HepG2 (cell line): Measurements from ENCODE around the gene MTA1. TPM values are rescaled to one million over a fixed set of nuclear protein-coding genes. Genes with fewer than 3 reads are reported as not detected.

Experiments
- ATAC-seq: fragments of 200-7000 bp; cut with Tn5 transposase; 3 replicates; pipeline ENCODE4 v1.9.1; 2020; ENCODE audit warnings: mild to moderate bottlenecking, moderate library complexity
- BruUV-seq: library from RNA; stranded (reverse); fragments of 400-500 nt; replicated peaks from 2 replicates; lab custom pipeline; 2021; lab: Mats Ljungman, UMichigan
- CTCF ChIA-PET: fragments of 300-600 bp; formaldehyde crosslinking; extraction: SDS; loops from one replicate; lab custom pipeline; 2021; ENCODE audit warnings: low total read pairs, inconsistent platforms, low intra/inter-chr PET ratio; lab: Yijun Ruan, JAX
- POLR2A ChIA-PET: fragments of 350-600 bp; sonication (Branson Sonifier 250); formaldehyde crosslinking; loops from one replicate; lab custom pipeline; 2020; ENCODE audit warnings: antibody characterized with exemption, inconsistent platforms; lab: Yijun Ruan, JAX
- DNase-seq: peaks from one replicate; pipeline ENCODE4 v3.0.0-alpha.2; 2015; ENCODE audit warnings: low spot score
- FAIRE-seq: peaks from 3 replicates; lab custom pipeline; 2011; peaks lifted over from hg19 to GRCh38; lab: Jason Lieb, UNC
- H2AFZ ChIP-seq: one replicate; pipeline ENCODE4 v1.6.1; 2011; ENCODE audit warnings: low read length, inconsistent platforms
- H3K27ac ChIP-seq: fragments of 300-600 bp; 3 replicates; pipeline ENCODE4 v1.8.0; 2011; ENCODE audit warnings: mixed run types, mild to moderate bottlenecking, mixed read lengths, low read length, inconsistent platforms; ENCODE audit not compliant: insufficient read depth; ENCODE audit errors: extremely low read length
- H3K27me3 ChIP-seq, 2 experiments: fragments of 200-600 bp in 1 of 2; 2 replicates in 1 of 2; 3 replicates in 1 of 2; pipeline versions ENCODE4 v1.6.0 to v1.8.0; 2011; ENCODE audit warnings: low read length in 2 of 2, mild to moderate bottlenecking in 2 of 2, moderate library complexity in 2 of 2, inconsistent platforms in 1 of 2; ENCODE audit not compliant: insufficient read depth in 2 of 2, control insufficient read depth in 1 of 2
- H3K36me3 ChIP-seq, 2 experiments: fragments of 200-600 bp in 1 of 2; replicated peaks in 1 of 2; 2 replicates in 1 of 2; 3 replicates in 1 of 2; pipeline versions ENCODE4 v1.5.1 to v1.8.0; 2011; ENCODE audit warnings: low read length in 2 of 2, inconsistent platforms in 1 of 2; ENCODE audit not compliant: insufficient read depth in 2 of 2, control insufficient read depth in 1 of 2
- H3K4me1 ChIP-seq: 2 replicates; pipeline ENCODE4 v1.5.1; 2012; ENCODE audit warnings: low read length, inconsistent platforms; ENCODE audit not compliant: insufficient read depth
- H3K4me2 ChIP-seq: 2 replicates; pipeline ENCODE4 v1.6.0; 2011; ENCODE audit warnings: low read depth, low read length, inconsistent platforms
- H3K4me3 ChIP-seq, 3 experiments: fragments of 200-600 bp in 1 of 3; sonication (generic), shearing (Covaris generic) in 1 of 3; replicated peaks in 1 of 3; 2 replicates each; pipeline ENCODE4 v1.5.1; 2011 to 2016; ENCODE audit warnings: low read length in 3 of 3, inconsistent platforms in 2 of 3, low read depth in 2 of 3, mild to moderate bottlenecking in 2 of 3, control low read depth in 1 of 3, mixed read lengths in 1 of 3; ENCODE audit not compliant: insufficient read depth in 1 of 3
- H3K79me2 ChIP-seq: one replicate; pipeline ENCODE4 v1.6.1; 2011; ENCODE audit warnings: low read length, inconsistent platforms; ENCODE audit not compliant: insufficient read depth
- H3K9ac ChIP-seq: 2 replicates; pipeline ENCODE4 v1.6.0; 2011; ENCODE audit warnings: mild to moderate bottlenecking, low read depth, low read length, inconsistent platforms; ENCODE audit not compliant: insufficient read depth
- H3K9me3 ChIP-seq: 2 replicates; pipeline ENCODE4 v1.5.1; 2012; ENCODE audit warnings: mild to moderate bottlenecking, low read length
- H4K20me1 ChIP-seq: 2 replicates; pipeline ENCODE4 v1.6.0; 2011; ENCODE audit warnings: inconsistent platforms, mild to moderate bottlenecking, low read length, moderate library complexity; ENCODE audit not compliant: insufficient read depth
- LRRFIP1 ChIP-seq: sonication (generic); formaldehyde crosslinking; conservative IDR thresholded peaks from 2 replicates; pipeline ENCODE4 v1.4.0; 2020; ENCODE audit warnings: missing genetic modification reagents
- NRL ChIP-seq: sonication (generic); formaldehyde crosslinking; IDR thresholded peaks from 2 replicates; pipeline ENCODE4 v1.5.0; 2020; ENCODE audit warnings: missing genetic modification reagents, mild to moderate bottlenecking, moderate library complexity, borderline replicate concordance
- ZNF576 ChIP-seq: sonication (generic); formaldehyde crosslinking; IDR thresholded peaks from 2 replicates; pipeline ENCODE4 v1.4.0; 2020; ENCODE audit warnings: mild to moderate bottlenecking, missing genetic modification reagents
- ZNF704 ChIP-seq: sonication (generic); formaldehyde crosslinking; IDR thresholded peaks from 2 replicates; pipeline ENCODE4 v1.8.1; 2023; ENCODE audit warnings: mild to moderate bottlenecking, inconsistent platforms, moderate library complexity, missing genetic modification reagents, borderline replicate concordance
- ZNF83 ChIP-seq: sonication (generic); formaldehyde crosslinking; IDR thresholded peaks from 2 replicates; pipeline ENCODE4 v1.4.0; 2020; ENCODE audit warnings: missing genetic modification reagents, mild to moderate bottlenecking, borderline replicate concordance
- WGBS: methylation state at CpG from one replicate; pipeline ENCODE4 v1.1.6; 2017; ENCODE audit warnings: low lambda C conversion rate; 5-methylcytosine and 5-hydroxymethylcytosine counted together
- in situ Hi-C: cut with HindIII; loops from 2 replicates; pipeline ENCODE4 v1.10.0; 2017; ENCODE audit warnings: low pct_unique_long_range_greater_than_20kb; ENCODE audit not compliant: extremely low pct_ligation_motif_present
- intact Hi-C: fragments of 100-400 bp; cut with micrococcal nuclease; formaldehyde crosslinking; loops from one replicate; pipeline ENCODE4 v1.10.0; 2022; ENCODE audit not compliant: unreplicated experiment
- polyA plus RNA-seq, 8 experiments: library from polyadenylated mRNA; depleted of rRNA in 3 of 8; stranded (reverse) in 7 of 8; unstranded in 1 of 8; fragments of >200 nt; fragmentation: Illumina TruSeq in 4 of 8; extraction: Trizol in 4 of 8; gene quantifications; 2 replicates each; pipeline versions ENCODE4 v1.2.1 to v1.2.3, GENCODE V29; 2011 to 2016; ENCODE audit warnings: low read depth in 4 of 8, missing spikeins in 1 of 8, mixed read lengths in 1 of 8; ENCODE audit not compliant: insufficient read depth in 1 of 8
- total RNA-seq, 5 experiments: library from RNA; depleted of rRNA; stranded (reverse); fragments of >200 nt; fragmentation: Illumina TruSeq; extraction: Trizol; gene quantifications; 2 replicates each; pipeline ENCODE4 v1.2.3, GENCODE V29; 2016; ENCODE audit warnings: low read depth in 1 of 5
- TF ChIP-seq, protein P1 (sequence below): sonication (generic); formaldehyde crosslinking; IDR thresholded peaks from one replicate; pipeline ENCODE4 v1.5.1; 2020; ENCODE audit warnings: mild to moderate bottlenecking, missing genetic modification reagents; ENCODE audit errors: not compliant biosample characterization

The MTA1 gene
- total and polyA plus RNA-seq, 2 of the 13 experiments (the other 11 are each of a cell fraction or from before 2014, with no cell fraction given), result 35.2 to 85.8 TPM

DNA sequence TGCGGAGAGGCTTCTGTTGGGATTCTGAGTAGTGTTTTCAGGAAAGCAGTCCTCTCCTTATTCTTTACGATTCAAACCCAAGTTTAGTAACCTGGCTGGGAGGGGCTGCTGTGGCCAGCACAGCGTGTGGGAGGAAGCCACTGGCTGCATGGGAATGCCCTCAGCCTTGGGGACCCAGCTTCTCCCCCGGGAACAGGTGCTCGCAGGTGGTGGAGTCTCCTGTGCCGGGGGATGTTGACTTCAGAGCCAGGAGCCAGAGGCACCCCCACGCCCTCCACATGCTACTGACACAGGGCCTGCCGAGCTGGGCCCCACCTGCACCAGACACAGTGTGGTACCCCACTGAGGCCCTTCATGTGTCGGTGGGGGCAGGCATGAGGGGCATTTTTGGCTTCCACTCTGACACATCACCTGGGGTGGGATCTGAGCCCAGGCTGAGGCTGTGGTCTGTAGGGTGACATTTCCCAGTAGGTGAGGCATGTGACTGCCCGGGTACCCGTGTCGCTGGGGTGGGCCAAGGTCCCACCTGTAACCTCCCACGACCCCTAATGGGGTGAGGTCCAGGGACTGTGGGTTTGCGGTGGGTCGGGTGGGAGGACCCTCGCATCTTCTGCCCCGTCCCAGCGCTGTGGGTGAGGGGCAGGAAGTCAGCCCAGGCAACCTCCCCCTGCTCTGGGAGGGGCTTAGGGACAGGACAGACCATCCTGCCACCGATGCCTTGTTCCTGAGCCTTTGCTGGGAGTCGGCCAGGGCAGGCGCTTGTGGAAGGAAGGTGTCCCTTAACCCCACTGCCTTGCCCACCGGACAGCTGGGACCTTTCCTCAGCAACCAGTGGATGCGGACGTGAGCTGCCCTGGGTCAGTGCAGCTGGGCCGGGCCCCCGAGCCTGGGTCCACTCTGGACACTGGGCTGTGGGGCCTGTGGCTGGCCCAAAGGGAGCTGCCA, 26.5 kb downstream of the MTA1 start (continued):
- TF ChIP-seq LRRFIP1 (CRISPR knock-in tag) (no peak), ZNF576 (CRISPR knock-in tag) (no peak)

DNA sequence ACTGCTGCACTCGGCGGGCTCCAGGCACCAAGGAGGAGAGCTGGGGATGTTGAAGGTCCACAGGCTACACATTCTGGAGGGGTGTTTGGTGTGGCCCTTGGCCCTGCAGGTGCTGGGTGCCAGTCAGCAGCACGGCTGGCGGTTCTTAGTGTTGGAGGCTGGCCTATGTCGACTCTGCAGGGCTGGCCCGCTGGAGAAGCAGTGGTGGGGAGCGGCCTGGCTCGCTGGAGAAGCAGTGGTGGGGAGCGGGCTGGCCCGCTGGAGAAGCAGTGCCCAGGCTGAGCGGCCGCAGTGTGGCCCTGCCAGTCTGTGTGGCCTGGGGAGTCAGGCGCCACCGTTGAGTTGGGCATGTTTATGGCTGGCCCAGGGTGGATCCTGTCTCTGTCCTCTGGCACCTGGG, 27.3 kb downstream of the MTA1 start:
- 50% methylated on average over 2 of the region's 14 CpGs for WGBS
- CTCF ChIA-PET, result no interaction called here
- Histone ChIP-seq H3K9ac (no peak overlapping the region), H3K9me3 (no peaks in the 10 kb centered on the region), H3K4me2 (no peak overlapping the region), H4K20me1 (no peaks in the 10 kb centered on the region), H3K27ac (no peak overlapping the region), H3K4me3 (no peak overlapping the region), H2AFZ (no peak overlapping the region), H3K4me1 (peaks cover 14% of the 10 kb centered on the region), H3K36me3 (peaks cover 12 to 31% of the 10 kb centered on the region in 2 experiments; a peak in 4 of 5 replicates), H3K27me3 (no peaks in the 10 kb centered on the region), H3K79me2 (no peaks in the 10 kb centered on the region)
- TF ChIP-seq ZNF704 (CRISPR knock-in tag) (no peak), ZNF83 (CRISPR knock-in tag) (no peak), NRL (CRISPR knock-in tag) (no peak)
- TF ChIP-seq, protein P1, sequence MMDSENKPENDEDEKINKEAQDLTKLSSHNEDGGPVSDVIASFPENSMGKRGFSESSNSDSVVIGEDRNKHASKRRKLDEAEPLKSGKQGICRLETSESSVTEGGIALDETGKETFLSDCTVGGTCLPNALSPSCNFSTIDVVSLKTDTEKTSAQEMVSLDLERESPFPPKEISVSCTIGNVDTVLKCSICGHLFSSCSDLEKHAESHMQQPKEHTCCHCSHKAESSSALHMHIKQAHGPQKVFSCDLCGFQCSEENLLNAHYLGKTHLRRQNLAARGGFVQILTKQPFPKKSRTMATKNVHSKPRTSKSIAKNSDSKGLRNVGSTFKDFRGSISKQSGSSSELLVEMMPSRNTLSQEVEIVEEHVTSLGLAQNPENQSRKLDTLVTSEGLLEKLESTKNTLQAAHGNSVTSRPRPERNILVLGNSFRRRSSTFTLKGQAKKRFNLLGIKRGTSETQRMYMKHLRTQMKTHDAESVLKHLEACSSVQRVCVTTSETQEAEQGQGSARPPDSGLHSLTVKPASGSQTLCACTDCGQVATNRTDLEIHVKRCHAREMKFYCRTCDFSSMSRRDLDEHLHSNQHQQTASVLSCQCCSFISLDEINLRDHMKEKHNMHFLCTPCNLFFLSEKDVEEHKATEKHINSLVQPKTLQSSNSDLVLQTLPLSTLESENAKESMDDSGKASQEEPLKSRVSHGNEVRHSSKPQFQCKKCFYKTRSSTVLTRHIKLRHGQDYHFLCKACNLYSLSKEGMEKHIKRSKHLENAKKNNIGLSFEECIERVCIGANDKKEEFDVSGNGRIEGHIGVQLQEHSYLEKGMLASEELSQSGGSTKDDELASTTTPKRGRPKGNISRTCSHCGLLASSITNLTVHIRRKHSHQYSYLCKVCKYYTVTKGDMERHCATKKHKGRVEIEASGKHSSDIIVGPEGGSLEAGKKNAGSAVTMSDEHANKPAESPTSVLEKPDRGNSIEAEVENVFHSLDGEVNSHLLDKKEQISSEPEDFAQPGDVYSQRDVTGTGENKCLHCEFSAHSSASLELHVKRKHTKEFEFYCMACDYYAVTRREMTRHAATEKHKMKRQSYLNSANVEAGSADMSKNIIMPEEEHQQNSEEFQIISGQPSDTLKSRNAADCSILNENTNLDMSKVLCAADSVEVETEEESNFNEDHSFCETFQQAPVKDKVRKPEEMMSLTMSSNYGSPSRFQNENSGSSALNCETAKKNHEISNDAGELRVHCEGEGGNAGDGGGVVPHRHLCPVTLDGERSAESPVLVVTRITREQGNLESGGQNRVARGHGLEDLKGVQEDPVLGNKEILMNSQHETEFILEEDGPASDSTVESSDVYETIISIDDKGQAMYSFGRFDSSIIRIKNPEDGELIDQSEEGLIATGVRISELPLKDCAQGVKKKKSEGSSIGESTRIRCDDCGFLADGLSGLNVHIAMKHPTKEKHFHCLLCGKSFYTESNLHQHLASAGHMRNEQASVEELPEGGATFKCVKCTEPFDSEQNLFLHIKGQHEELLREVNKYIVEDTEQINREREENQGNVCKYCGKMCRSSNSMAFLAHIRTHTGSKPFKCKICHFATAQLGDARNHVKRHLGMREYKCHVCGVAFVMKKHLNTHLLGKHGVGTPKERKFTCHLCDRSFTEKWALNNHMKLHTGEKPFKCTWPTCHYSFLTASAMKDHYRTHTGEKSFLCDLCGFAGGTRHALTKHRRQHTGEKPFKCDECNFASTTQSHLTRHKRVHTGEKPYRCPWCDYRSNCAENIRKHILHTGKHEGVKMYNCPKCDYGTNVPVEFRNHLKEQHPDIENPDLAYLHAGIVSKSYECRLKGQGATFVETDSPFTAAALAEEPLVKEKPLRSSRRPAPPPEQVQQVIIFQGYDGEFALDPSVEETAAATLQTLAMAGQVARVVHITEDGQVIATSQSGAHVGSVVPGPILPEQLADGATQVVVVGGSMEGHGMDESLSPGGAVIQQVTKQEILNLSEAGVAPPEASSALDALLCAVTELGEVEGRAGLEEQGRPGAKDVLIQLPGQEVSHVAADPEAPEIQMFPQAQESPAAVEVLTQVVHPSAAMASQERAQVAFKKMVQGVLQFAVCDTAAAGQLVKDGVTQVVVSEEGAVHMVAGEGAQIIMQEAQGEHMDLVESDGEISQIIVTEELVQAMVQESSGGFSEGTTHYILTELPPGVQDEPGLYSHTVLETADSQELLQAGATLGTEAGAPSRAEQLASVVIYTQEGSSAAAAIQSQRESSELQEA (CRISPR knock-in tag), result no peak
- ATAC-seq, result no peak
- no peak for FAIRE-seq
- in situ Hi-C loops, result no loop called here
- no TSS peak for BruUV-seq
- POLR2A ChIA-PET, result no interaction called here
- no peak for DNase-seq
- intact Hi-C loops, result no loop called here
